ENCODE results near the gene DUSP16. TPM values are rescaled to one million over a fixed set of nuclear protein-coding genes. Genes with fewer than 3 reads are reported as not detected.

Gene DUSP16
- total RNA-seq, 1 donor from 2014 or later: 15.9 TPM

GRCh38 chr12:12445165-12445881, 117.3 kb downstream of the DUSP16 start:
- no peak for DNase-seq (ENCODE audit: low spot score)

GRCh38 chr12:12443431-12443878, 119.2 kb downstream of the DUSP16 start:
- no peak for DNase-seq (ENCODE audit: low spot score)

GRCh38 chr12:12442548-12443071, 120.1 kb downstream of the DUSP16 start:
- no peak for DNase-seq (ENCODE audit: low spot score)

GRCh38 chr12:12441843-12442461, 120.7 kb downstream of the DUSP16 start:
- DNase-seq (ENCODE audit: low spot score): no peak

- DNase-seq (ENCODE audit: low spot score): no peak
Measured at GRCh38 chr12:12441429-12441807, 121.2 kb downstream of the DUSP16 start.

GRCh38 chr12:12440784-12441428, 121.8 kb downstream of the DUSP16 start:
- no peak for DNase-seq (ENCODE audit: low spot score)

GRCh38 chr12:12439636-12440035, 123.0 kb downstream of the DUSP16 start:
- DNase-seq (ENCODE audit: low spot score): no peak

GRCh38 chr12:12436831-12437345, 125.8 kb downstream of the DUSP16 start:
- DNase-seq (ENCODE audit: low spot score): no peak

- no peak for DNase-seq (ENCODE audit: low spot score)
Measured at GRCh38 chr12:12433203-12433731, 129.4 kb downstream of the DUSP16 start.

GRCh38 chr12:12432364-12432763, 130.3 kb downstream of the DUSP16 start:
- DNase-seq (ENCODE audit: low spot score): no peak

GRCh38 chr12:12428961-12429657, 133.6 kb downstream of the DUSP16 start:
- DNase-seq (ENCODE audit: low spot score): no peak

GRCh38 chr12:12428047-12428446, 134.6 kb downstream of the DUSP16 start:
- DNase-seq (ENCODE audit: low spot score): no peak

- DNase-seq (ENCODE audit: low spot score): no peak
Measured at GRCh38 chr12:12427568-12427967, 135.1 kb downstream of the DUSP16 start.

GRCh38 chr12:12425616-12426015, 137.0 kb downstream of the DUSP16 start:
- no peak for DNase-seq (ENCODE audit: low spot score)

- no peak for DNase-seq (ENCODE audit: low spot score)
Measured at GRCh38 chr12:12425001-12425400, 137.7 kb downstream of the DUSP16 start.

Other genes starting within 250 kb of the DUSP16 start
- 15.4 TPM for gene MANSC1, start 212.6 kb downstream of the DUSP16 start, total RNA-seq
- 11.2 TPM for gene BORCS5, start 205.8 kb downstream of the DUSP16 start, total RNA-seq
- 44.0 TPM for gene CREBL2, start 49.0 kb upstream of the DUSP16 start, total RNA-seq
- not detected for gene GPR19, start 133.3 kb upstream of the DUSP16 start, total RNA-seq
- gene CDKN1B, start 154.5 kb upstream of the DUSP16 start, total RNA-seq: 28.9 TPM
- gene APOLD1, start 222.8 kb upstream of the DUSP16 start, total RNA-seq: 165 TPM

Data from mesenteric fat pad (tissue), 1 donor.